Endothelial cell of hepatic sinusoid (primary cell): ENCODE measurements around the gene TYMP.
"Not testable (repeated sequence)": the region's sequence is repeated elsewhere in the genome, so short reads cannot be mapped to it uniquely, and the experiment has no call there.

Source experiments
- in situ Hi-C: cut with HindIII; loops from 2 replicates; pipeline ENCODE4 v1.10.0; 2017; ENCODE audit warnings: low sequenced_read_pairs

Gene TYMP

DNA sequence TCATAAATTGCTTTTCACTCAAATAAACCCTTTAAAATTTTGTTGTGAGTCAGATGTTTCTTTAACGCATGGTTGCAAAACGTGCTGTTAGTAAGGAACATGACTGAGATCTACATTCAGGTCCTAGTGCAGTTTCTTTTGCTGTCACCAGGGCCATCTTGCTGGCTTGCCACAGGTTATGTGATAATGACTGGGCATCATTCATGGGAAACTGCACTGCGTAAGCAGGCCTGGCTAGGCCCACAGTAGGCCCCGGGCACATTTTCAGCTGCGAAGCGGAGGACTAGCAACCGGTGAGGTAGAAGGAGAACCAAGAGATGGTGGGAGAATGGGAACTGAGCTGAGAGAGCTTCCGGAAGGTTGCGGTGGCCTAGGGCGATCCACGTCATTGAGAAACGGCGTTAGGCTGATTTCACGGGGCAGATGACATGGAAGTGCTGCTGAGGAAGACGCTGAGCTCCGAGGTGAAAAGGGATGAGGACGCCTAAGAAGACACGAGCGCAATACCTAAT, 12.7 kb upstream of the TYMP start:
- in situ Hi-C loops, result no loop called here

DNA sequence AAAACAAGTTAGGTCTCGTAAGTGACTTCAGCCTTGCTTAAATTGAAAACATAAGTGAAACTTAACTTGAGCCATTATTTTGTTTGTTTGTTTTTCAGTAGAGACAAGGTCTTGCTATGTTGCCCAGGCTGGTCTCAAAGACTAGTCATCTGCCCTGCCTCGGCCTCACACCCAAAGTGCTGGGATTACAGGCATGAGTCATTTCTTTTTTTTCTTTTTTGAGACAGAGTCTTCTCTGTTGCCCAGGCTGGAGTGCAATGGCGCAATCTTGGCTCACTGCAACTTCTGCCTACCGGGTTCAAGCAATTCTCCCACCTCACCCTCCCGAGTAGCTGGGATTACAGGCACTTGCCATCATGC, 11.8 kb upstream of the TYMP start:
- in situ Hi-C loops, result not testable (repeated sequence)

DNA sequence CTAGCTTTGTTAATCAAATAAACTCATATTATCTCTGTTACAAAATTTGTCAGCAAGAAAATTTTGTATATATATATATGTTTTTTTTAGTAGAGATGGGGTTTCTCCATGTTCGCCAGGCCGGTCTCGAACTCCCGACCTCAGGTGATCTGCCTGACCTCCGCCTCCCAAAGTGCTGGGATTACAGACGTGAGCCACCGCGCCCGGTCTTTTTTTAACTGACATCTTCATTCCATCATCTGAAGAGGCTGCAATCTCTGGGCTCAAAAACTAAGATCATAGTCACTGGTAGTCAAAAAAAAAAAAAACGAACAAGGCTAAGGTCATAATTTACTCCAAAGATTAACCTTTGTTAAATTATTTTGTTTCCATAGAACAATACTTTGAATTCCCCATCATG, 10.6 kb upstream of the TYMP start:
- in situ Hi-C loops, result no loop called here

DNA sequence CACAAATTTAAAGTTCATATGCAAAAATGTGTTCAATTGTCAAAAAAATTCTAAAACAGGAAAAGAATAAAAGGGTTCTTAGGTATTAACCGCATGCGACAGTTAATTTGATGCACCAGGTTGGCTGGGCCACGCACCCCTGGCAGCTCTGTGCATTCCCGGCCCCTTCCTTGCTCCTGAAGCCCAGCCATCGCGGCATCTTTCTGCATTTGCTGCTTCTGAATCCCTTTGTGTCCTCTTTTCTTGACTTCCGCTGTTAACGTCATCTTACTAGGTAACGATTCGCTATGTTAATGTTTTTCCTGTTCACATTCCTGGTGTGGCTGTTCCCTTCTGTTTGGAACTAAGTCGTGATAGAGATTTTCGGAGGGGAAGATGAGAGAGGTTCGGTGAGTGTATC, 8.0 kb upstream of the TYMP start:
- in situ Hi-C loops, result no loop called here

DNA sequence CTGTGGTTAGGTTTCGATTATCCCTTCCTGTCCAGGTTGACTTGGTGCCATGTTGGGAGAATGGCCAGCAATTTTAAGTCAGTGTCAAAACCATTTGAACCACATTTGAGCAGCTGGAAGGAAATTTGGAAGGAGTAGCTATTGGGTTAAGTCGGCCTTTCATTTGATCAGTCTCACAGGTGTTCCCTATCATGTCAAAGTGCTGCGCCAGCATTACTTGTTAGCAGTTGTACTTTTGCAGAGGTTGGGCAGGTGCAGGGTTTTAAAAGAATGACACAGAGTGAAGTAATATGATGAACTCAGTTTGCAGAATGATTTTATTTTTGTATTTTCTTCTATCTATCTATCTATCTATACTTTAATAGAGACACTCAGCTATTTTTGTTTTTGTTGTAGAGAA, 6.4 kb upstream of the TYMP start:
- in situ Hi-C loops, result no loop called here

DNA sequence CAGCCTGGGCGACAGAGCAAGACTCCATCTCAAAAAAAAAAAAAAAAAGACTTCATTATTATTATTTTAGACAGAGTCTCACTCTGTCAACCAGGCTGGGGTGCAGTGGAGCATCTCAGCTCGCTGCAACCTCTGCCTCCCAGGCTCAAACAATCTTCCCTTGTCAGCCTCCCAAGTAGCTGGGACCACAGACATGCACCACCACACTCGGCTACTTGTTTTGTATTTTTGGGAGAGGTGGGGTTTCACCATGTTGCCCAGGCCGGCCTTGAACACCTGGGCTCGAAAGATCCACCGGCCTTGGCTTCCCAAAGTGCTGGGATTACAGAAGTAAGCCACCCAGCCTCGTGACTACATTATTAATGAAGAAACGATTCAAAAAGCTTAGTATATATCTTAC, 5.3 kb upstream of the TYMP start:
- in situ Hi-C loops, result no loop called here

DNA sequence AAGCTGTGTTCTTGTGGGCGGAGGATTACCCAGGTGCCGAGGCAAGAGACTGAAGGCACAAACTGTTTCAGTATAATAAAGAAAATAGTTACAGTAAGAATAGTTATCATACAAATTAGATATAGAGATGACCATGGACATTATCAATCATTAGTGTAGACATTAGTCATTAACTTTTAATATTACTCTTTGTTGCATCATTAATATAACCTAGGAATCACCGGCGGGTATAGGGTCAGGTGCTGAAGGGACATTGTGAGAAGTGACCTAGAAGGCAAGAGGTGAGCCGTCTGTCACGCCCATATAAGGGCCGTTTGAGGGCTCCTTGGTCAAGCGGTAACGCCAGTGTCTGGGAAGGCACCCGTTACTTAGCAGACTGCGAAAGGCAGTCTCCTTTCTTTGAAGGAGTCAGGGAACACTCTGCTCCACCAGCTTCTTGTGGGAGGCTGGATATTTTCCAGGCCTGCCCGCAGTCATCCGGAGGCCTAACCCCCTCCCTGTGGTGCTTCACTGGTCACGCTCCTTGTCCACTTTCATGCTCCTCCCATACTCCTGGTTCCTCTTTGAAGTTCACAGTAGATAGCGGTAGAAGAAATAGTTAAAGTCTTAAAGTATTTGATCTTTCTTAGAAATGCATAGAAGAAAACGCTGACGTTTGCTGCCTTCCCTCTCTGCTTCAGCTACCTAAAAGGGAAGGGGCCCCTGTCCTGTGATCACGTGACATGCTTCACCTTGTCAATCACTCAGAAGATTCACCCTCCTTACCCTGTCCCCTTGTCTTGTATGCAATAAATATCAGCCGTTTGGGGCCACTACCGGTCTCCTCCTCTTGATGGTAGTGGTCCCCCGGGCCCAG, 4.3 kb upstream of the TYMP start:
- in situ Hi-C loops, result not testable (repeated sequence)

DNA sequence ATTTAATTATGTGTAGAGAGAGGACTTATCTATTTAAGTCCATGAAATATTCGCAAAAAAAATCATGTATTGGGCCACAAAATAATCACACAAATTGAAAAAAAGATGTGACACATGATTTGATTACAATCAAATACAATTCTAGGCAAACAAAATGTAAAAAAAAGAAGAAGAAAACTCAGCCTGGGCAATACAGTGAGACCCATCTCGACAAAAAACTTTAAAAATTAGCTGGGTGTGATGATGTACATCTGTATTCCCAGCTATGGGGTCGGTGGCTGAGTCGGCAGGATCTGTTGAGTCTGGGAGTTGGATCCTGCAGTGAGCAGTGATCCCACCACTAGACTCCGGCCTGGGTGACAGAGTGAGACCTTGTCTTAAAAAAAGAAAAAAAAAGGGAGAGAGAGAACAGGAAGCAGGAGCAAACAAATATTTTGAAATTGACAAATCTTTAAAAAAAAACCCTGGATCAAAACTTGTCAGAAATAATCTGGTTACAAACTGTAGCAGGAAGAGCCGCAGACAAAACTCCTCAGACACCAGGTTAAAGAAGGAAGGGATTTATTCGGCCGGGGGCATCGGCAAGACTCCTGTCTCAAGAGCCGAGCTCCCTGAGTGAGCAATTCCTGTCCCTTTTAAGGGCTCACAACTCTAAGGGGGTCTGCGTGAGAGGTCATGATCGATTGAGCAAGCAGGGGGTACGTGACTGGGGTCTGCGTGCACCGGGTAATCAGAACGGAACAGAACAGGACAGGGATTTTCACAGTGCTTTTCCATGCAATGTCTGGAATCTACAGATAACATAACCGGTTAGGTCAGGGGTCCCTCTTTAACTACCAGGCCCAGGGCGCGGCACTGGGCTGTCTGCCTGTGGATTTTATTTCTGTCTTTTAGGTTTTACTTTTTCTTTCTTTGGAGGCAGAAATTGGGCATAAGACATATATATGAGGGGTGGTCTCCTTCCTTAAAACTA, 3.3 kb upstream of the TYMP start:
- in situ Hi-C loops, result no loop called here

DNA sequence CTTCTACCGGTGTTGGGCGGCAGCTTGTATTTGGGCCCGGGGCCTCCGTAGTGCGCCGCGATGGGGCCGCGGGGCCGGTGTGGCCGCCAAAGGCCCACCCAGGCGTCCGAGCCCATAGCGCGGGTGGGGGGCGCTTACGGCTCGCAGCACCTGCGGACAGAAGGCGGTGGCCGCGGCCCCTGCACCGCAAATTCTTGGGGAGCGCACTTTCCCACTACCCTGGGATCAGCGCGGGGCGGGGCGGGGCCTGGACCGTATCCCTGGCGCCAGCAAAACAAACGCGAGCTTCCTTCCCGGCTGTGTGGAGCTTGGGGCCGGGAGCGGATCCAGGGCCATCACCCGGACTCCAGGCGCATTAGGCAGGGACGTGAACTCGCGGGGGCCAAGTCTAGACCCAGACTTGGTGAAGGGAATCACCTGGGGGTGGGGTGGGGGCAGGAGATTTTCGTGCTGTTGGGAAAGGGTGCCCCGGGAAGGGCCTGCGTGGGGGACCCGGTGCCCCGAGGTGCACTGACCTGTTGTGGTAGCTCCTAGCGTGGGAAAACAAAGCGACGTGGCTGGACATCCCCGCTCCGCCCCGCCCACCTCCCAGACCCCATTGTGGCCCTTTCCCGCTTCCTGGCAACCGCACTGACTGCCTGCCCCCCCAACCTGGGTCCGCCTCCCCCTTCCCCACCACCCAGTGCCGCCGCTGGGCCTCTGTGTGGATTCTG, 2.3 kb upstream of the TYMP start:
- in situ Hi-C loops, result no loop called here

DNA sequence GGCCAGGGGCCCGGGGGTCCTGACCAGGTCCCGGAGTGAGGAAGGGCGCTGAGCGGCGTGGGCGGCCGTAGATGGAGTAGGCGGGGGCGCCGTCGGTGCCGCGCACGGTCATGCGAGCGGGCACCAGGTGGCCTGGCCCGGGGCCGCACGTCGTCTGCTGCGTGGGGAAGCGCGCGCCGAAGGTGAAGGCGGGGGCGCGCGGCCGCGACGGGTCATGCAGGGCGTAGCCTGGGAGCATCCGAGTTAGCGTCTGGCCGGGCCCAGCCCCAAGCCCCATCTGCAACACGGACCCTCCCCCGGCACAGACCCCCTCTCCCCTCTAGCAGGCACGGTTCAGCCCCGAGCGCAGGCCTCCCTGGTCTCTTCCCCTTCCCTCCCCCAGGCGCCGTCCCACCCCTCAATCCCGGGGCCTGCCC, 1.7 kb upstream of the TYMP start:
- in situ Hi-C loops, result no loop called here

DNA sequence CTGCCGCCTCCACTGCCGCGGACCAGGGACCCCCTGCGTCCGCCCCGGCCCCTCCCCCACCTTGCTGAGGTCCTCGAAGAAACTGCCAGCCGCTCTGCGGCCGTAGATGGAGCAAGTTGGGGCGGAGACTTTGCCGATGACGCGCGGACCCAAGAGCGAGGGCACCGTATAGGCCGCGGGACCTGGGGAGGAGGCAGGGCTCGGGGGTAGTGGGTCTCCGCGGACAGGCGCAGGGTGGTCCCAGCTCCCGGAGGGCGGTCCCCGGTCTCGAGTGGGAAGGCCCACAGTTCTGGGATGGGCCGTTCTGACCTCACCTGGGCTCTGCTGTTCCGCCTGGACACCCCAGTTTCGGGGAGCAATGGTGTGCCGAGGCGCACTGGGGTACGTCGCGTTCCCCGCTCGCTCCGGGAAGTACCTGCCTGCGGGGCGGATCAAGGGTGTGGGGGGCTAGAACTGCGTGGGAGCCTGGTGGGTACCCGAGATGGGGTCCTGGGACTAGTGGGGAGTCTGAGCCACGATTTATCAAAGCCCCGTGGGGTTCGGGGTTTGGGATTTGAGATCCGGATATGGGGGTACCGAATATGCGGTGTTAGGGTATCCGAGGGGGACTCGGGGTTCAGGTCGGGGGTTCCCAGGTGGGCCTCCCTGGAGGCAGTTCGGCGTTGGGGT, 1.2 kb upstream of the TYMP start:
- in situ Hi-C loops, result no loop called here

DNA sequence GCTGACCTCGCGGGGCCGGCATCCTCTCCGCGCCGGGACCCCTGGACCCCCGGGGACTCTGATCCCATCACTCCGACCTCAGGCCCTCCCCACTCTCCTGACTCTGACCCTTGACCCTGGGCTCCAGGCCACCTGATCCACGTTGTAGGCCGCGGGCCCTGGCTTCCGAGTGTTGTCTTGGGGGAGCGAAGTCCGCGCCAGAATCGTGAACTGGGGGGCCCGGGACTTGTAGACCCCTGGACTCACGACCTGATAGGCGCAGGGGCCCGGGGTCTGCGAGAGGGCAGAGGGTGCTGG, 716 bp upstream of the TYMP start:
- in situ Hi-C loops, result no loop called here

DNA sequence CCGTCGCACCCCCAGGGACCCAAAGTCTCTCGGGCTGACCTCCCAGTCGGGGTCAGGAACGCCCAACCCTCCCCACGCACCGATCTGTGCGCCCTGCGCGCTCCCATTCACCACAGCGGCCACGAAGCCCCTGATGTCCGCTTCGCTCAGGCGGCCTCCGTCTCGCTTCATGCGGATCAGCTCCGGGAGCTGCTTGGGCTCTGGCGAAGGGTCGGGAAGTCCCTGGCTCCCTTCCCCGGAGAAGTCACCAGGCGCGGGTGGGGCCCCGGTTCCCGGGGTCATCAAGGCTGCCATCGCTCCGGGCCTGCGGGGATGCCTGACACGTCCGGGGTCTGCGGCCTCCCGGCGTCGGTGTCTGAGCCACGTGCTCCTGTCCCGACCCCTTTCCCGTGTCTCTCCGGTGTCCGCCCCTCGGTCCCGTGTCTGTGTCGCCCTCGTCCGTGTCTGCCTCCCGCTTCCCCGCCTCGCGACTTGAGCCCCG, 356 bp downstream of the TYMP start:
- in situ Hi-C loops, result no loop called here

DNA sequence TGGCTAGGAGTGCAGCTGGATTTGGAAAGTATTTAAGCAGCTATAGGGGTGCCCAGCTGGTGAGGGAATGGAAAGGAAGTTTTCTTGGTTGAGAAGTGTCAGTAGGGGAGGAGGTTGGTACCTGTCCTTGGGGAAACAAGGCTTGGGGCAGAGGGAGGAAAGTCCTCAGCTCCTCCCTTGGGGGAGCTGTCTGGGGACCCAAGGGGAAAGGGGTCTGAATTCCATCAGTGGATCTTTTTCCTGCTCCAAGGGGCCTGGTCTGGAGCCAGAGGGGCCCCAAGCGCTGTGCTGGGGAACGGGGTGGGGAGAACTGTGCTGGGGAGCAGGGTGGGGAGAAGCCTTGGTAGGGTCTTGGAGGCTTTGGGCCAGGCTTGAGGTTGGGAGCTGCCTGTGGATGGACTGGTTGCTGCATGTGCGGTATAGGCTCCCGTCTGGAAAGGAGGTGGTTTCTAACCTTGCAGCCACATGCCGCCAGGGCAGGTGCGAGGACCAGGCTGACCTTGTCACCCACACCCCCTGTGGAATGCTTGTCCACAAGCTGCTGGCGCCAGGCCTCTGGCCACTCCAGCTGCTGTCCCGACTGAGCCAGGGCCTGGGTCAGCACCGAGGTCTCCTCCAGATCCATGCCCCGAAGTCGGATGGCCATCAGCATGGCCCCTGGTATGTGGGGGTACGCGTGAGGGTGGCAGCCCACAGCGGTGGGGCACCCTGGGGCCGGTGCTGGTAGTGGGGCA, 963 bp downstream of the TYMP start:
- in situ Hi-C loops, result no loop called here

DNA sequence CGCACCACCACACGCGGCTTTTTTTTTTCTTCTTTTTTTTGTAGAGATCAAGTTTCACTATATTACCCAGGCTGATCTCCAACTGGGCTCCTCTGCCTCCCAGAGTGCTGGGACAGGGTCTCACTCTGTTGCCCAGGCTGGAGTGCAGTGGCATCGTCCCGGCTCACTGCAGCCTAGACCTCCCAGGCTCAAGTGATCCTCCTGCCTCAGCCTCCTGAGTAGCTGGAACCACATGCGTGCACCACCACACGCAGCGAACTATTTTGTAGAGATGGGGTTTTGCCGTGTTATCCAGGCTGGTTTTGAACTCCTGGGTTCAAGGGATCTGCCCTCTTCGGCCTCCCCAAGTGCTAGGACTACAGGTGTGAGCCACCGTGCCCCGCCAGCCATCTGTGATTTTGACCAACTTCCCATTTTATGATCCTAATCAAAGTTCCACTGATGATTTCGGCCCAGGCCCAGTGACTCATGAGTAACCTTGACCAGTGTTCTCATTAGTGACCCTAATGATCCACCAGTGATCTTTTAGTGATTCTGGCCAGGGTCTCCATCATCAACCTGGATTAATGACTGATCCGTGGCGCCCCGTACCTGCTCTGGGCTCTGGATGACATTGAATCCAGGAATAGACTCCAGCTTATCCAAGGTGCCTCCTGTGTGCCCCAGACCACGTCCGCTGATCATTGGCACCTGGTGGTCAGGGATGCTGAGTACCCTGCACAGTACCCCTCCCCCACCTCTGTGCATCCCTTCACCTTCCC, 1.7 kb downstream of the TYMP start:
- in situ Hi-C loops, result no loop called here

DNA sequence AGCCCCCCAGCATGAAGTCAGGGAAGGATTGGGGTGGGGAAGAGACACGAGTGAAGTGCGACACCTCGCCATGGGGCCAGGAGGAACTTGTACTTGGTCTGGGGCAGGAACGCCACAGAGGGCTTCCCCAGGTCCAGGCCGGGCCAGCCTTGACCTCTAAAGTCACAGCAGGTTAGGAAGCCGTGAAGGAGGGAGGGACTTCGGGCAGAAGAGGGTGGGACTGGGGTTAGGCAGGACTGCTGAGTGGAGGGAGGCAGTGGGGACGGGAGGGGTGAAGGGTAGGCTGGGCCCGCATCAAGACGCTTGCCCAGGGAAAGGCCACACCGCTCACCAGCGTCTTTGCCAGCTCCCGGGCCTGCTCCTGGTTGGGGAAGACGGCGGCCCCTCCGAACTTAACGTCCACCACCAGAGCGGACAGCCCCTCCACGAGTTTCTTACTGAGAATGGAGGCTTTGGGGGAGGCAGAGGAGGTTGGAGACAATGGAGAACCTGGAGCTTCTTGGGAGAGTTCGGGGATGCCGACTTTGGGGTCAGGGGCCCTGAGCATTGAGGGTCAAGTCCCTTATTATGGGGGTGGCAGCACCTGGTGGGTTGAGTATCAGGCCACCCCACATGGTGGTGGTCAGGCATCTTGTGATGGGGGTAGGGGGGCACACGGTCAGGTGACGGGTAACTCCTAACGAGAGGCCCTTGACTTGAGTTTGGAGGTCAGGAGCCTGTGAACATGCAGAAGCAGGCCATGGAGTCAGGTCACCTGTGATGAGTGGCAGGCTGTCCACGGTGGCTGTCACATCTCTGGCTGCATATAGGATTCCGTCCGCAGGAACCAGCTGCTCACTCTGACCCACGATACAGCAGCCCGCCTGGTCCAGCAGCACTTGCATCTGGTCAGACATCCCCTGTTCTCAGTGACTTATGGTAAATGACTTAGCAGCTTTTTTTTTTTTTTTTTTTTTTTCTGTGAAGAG, 2.7 kb downstream of the TYMP start:
- in situ Hi-C loops, result no loop called here

DNA sequence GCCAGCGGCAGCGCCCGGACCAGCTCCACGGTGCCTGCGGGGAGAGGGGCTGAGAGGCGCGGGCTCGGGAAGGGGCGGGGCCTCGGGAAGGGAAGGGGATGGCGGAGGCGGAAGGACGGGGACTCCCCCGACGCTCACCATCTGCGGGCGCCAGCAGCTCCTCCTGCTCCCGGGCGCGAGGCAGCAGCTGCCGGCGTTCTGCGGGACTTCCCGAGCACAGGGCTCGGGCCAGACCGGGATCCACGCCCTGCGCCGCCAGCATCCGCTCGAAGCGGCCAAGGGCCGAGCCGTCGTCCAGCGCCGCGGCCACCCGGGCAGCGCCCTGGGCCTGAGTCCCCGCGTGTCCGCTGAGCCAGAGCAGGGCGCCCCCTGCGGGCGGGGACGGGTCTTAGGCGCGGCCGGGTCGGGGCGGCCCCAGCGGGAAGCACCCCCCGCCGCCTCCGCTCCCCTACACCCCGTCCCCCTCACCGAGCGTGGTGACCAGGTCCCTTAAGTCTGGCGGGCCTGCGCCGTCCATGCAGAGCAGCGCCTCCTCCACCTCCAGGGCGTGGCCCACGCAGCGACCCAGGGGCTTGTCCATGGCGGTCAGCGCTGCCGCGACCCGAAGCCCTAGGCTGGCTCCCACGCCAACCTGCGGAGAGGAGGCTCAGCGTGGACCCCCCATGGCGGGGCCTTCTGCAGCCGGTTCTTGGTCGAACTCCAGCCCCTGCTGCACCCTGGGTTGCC, 3.5 kb downstream of the TYMP start:
- in situ Hi-C loops, result no loop called here

DNA sequence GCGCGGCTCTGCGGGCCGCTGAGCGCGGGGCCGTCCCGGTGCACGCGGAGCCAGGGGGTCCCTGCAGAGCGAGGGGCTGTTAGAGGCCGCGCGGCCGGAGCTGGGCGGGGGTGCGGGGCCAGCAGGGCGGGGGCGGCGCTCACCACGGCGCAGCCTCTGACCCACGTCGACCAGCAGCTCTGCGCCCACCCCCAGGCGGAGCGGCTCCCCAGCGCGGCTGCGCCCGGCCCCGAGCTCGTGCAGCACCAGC, 4.0 kb downstream of the TYMP start:
- in situ Hi-C loops, result no loop called here
